ENCODE measurements around the gene MVK.

DNA sequence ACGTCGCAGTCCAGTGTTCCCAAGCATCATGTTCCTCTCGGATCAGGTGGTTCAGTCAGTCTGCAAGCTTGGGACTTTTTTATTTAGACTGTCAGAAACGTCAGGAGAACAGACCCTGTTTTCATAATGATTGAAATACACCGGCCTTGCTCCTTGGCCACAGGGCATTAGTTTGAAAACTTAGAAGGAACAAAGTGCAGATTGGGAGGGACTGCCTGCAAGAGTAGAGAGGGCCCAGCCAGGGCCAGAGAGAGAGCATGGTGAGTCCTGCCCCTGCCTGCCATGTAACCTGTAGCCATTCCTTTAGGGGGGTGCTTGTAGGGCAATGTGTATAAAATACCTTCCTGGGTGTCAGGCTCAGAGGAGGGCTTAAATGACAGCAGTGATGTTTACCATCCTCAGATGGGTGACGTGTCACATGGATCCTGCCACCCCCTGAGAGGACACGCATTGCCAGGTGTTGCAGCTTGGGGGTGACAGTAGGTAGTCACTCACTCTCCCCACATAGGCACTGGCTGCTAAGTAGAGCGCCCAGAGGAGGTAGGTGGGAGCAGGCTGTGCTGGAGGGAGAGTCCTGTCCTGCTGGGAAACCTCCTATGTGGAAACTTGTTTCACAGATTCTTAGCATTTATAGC is 46.0 kb upstream of the MVK start:
- TF ChIP-seq CTCF (IDR thresholded peaks at IDR 0.05; ENCODE audit: insufficient read depth, low read length, poor library complexity, severe bottlenecking) (no peak), EZH2phosphoT487 (conservative IDR thresholded peaks at IDR 0.05; ENCODE audit: low read length) (no peak)
